ENCODE measurements around the gene SURF6.
"Not testable (repeated sequence)": the region's sequence is repeated elsewhere in the genome, so short reads cannot be mapped to it uniquely, and the experiment has no call there.

SURF6 gene

DNA sequence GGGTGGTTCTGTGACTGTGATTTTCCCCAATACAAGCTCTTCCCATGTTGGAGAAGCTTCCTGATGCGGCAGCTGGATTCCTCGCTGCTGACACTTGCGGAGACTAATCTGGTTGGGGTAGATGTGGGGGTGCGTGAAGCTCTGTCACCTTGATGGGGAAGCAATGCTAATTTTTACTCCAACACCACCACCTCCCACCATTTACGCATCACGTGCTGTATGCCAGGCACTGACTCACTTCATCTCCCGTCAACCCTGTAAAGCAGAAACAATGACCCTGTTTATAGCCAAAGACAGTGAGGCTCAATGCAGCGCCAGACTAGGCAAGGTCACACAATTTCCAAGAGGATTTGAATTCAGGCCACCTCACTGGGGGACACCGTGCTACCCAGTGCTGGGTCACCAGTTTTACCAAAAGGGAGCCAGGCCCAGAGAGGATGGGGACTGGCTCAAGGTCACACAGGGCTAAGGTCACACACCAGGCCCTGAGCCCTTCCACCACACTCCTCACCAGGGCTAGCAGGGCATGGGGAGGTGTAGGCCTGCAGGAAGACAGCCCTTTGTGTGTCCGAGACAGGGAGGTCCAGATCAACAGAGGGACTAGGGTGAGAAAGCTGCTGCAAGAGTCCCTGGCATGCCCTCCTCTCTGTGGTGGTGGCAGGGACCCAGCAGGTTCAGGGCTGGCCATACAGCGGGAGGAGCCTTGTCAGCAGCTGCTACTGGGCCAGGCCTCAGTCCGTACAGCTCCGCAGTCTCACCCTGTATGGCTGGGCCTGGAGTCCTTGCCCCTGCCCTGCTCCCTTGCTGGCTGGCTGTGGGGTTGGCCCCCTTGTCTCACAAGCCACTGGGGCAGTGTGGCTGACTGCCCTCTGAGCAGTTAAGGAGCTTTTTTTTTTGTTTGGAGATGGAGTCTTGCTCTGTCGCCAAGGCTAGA is 43.4 kb upstream of the SURF6 start:
- H3K4me3 ChIP-seq (ENCODE audit: low read length), result no peak overlapping the region
- no peak for DNase-seq (ENCODE audit: low read depth)
- TF ChIP-seq, protein P1, sequence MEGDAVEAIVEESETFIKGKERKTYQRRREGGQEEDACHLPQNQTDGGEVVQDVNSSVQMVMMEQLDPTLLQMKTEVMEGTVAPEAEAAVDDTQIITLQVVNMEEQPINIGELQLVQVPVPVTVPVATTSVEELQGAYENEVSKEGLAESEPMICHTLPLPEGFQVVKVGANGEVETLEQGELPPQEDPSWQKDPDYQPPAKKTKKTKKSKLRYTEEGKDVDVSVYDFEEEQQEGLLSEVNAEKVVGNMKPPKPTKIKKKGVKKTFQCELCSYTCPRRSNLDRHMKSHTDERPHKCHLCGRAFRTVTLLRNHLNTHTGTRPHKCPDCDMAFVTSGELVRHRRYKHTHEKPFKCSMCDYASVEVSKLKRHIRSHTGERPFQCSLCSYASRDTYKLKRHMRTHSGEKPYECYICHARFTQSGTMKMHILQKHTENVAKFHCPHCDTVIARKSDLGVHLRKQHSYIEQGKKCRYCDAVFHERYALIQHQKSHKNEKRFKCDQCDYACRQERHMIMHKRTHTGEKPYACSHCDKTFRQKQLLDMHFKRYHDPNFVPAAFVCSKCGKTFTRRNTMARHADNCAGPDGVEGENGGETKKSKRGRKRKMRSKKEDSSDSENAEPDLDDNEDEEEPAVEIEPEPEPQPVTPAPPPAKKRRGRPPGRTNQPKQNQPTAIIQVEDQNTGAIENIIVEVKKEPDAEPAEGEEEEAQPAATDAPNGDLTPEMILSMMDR (conservative IDR thresholded peaks at IDR 0.05; ENCODE audit: low read depth, low read length), result no peak

DNA sequence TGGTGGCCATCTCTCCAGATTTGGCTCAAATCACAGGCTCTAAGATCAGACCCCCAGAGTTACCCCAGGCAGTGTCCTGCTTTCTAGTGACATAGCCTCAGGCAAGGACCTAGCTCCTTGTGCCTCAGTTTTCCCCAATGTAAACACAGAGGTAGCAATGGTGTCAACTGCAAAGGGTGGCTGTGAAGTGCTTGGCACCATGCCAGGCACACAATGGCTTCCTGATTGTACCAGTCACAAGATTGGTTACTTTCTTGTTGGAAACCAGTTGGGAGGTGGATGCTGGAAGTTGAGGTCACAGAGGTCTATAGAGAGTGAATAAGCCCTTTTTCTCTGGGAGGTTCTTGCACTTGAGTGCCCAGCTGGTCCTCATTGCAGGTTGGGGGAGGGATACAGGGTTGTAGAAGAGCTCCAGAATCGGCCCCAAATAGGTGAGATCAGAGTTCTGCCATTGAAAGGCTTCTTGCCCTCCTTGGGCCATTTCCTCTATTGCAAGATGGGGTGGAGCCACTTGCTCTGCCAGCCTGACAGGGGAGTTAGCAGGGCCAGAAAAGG is 42.5 kb upstream of the SURF6 start:
- H3K4me3 ChIP-seq (ENCODE audit: low read length), result no peak overlapping the region
- TF ChIP-seq, protein P1 (conservative IDR thresholded peaks at IDR 0.05; ENCODE audit: low read depth, low read length), result no peak
- DNase-seq (ENCODE audit: low read depth), result no peak

DNA sequence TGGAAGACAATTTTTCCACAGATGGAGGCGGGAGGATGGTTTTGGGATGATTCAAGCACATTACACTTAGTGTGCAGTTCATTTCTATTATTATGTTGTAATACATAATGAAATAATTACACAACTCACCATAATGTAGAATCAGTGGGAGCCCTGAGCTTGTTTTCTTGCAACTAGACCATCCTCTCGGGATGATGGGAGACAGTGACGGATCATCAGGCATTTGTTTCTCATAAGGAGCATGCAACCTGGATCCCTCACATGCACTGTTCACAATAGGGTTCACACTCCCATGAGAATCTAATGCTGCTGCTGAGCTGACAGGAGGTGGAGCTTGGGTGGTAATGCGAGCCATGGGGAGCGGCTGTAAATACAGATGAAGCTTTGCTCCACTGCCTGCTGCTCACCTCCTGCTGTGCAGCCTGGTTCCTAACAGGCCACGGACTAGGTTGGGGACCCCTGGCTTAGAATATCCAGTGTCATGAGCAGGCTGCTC is 41.8 kb upstream of the SURF6 start:
- no peak overlapping the region for H3K4me3 ChIP-seq (ENCODE audit: low read length)
- DNase-seq (ENCODE audit: low read depth), result no peak
- TF ChIP-seq, protein P1 (conservative IDR thresholded peaks at IDR 0.05; ENCODE audit: low read depth, low read length), result no peak

DNA sequence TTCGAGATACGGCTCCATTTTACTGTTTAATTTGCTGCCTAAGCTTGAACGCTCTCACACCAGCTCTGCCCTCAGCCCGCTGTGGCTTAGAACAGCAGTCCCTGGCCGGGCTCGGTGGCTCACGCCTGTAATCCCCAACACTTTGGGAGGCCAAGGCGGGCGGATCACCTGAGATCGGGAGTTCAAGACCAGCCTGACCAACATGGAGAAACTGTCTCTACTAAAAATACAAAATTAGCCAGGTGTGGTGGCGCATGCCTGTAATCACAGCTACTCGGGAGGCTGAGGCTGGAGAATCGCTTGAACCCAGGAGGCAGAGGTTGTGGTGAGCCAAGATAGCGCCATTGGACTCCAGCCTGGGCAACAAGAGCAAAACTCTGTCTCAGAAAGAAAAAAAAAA is 41.3 kb upstream of the SURF6 start:
- not testable (repeated sequence) for H3K4me3 ChIP-seq (ENCODE audit: low read length)

DNA sequence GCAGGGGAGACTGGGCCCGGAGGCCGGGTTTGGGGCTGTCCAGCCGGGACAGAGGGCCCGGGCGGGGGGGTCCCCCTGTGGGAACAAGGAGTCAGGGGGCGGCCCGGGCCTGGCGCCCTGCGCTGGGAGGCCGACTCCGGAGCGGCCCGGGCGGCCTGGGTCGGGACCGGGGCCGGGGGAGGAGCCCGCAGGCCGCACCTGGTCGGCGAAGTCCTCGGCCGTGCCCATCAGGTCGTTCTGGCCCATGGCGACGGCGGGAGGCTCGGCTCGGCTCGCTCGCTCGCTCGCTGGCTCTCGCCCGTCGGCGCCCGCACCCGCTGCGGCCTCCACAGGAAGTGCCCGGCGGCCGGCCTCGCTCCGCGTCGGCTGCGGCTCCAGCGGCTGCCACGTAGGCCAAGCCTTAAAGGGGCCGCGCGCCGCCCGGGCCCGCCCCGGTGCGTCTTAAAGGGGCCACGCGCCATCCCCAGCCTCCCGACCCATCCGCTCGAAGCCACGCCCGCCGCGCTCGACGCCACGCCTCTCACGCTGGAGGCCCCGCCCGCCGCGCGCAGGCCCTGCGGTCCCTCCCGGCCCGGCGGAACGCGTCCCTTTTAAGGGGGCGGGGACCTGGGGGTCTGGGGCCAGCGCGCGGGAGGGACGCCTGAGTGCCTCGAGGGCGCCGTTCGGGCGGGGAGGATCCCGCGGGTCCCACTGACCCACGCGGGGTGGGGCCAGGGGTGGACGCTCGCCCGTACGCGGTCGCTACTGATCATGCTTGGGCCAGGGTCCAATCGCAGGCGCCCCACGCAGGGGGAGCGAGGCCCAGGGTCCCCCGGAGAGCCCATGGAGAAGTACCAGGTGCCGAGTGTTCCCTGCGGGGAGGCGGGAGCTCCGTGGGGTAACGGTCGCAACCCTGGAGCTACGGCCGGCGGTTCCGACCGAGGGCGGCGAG is 40.0 kb upstream of the SURF6 start, which contains the start of the genes STKLD1 and SURF4:
Gene STKLD1, plus strand, starts transcription at position 643 of the 931 bp plus-strand sequence. Its CDS starts 108 bp downstream, at position 751.
Gene SURF4, minus strand, starts transcription at position 337 of the 931 bp plus-strand sequence. Its CDS starts 91 bp downstream, at position 246.
- DNase-seq (ENCODE audit: low read depth), result peak; percentile 83
- TF ChIP-seq, protein P1 (conservative IDR thresholded peaks at IDR 0.05; ENCODE audit: low read depth, low read length), result no peak
- peak within 1 kb of the TSS; percentile 98 for H3K4me3 ChIP-seq (ENCODE audit: low read length)

More for the DNA sequence above, 41.3 kb upstream of the SURF6 start:
- not testable (repeated sequence) for DNase-seq (ENCODE audit: low read depth)

DNA sequence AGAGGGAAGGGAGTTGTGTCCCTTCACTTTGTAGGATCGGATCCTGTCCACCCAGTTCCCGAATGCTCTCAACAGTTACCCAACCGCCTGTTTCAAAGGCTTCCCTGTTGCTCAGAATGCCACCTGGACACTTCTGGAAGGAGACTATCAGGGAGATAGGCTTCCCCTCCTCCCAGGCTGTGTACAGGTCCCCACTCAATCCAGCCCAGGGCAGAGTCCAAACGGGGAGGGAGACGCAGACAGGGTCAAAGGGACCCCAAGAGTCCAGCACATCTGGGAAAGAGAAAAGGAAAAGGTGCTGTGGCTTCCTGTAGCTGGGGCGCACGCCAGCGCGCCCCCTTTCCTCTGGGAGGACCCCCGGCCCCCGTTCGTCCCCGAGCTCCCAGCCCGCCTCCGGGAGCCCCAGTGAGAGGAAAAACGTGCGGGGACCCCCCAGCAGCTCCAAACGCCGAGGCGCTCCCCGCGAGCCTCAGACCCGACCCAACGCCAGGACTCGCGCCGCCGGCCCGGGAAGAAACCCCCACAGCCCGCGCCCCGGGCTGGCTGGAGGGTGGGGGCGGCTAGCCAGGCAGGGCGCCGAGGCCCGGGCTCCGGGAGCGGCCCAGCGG is 39.2 kb upstream of the SURF6 start:
- H3K4me3 ChIP-seq (ENCODE audit: low read length), result peak overlapping the region; percentile 98
- no peak for DNase-seq (ENCODE audit: low read depth)
- TF ChIP-seq, protein P1 (conservative IDR thresholded peaks at IDR 0.05; ENCODE audit: low read depth, low read length), result no peak

All from retinal pigment epithelial cell (primary cell).